Body of pancreas (tissue), 4 donors: ENCODE data around the gene DHX35. TPM values are rescaled to one million over a fixed set of nuclear protein-coding genes. Genes with fewer than 3 reads are reported as not detected.

Source experiments
- ATAC-seq: fragments of 150-250 bp; one replicate; pipeline ENCODE4 v1.9.1; 2016
- DNase-seq, 4 donors: peaks; one replicate each; pipeline ENCODE4 v3.0.0-alpha.2; 2019
- H3K27ac ChIP-seq, 4 donors: fragments of 200-600 bp; sonication (generic); 1 replicate in 3 of 4; 2 replicates in 1 of 4; pipeline versions ENCODE4 v1.5.1 to v1.6.1; 2016 to 2019; ENCODE audit warnings: mild to moderate bottlenecking in 1 of 4, mixed read lengths in 1 of 4, moderate library complexity in 1 of 4
- H3K27me3 ChIP-seq, 2 donors: fragments of 200-600 bp; sonication (generic); one replicate each; pipeline ENCODE4 v1.6.0; 2016; ENCODE audit warnings: mild to moderate bottlenecking in 1 of 2
- H3K36me3 ChIP-seq, 2 donors: fragments of 200-600 bp; sonication (generic); replicated peaks in 1 of 2; 2 replicates each; pipeline ENCODE4 v1.5.1; 2016; ENCODE audit warnings: low read depth in 2 of 2; ENCODE audit not compliant: insufficient read depth in 1 of 2
- H3K4me1 ChIP-seq: fragments of 200-600 bp; sonication (generic); one replicate; pipeline ENCODE4 v1.6.0; 2016
- H3K4me3 ChIP-seq, 2 donors: fragments of 200-600 bp; sonication (generic); 1 replicate in 1 of 2; 2 replicates in 1 of 2; pipeline ENCODE4 v1.5.1; 2016 to 2019
- H3K9me3 ChIP-seq, 3 donors: fragments of 200-600 bp; sonication (generic); 1 replicate in 2 of 3; 2 replicates in 1 of 3; pipeline ENCODE4 v1.5.1; 2016
- CTCF ChIP-seq, 7 experiments: fragments of 450-650 bp in 4 of 7; fragments of 200-600 bp in 3 of 7; sonication (generic) in 3 of 7; IDR thresholded peaks; one replicate each; pipeline ENCODE4 v1.5.1; 2016 to 2019; ENCODE audit warnings: antibody characterized with exemption in 7 of 7
- POLR2A ChIP-seq, 3 donors: fragments of 450-650 bp; IDR thresholded peaks; one replicate each; pipeline ENCODE4 v1.6.1; 2016; ENCODE audit warnings: antibody characterized with exemption in 3 of 3, mild to moderate bottlenecking in 2 of 3
- WGBS, 2 donors: methylation state at CpG; one replicate each; pipeline ENCODE4 v1.1.5; 2017; 5-methylcytosine and 5-hydroxymethylcytosine counted together
- intact Hi-C: fragments of 100-400 bp; cut with DNase I; formaldehyde crosslinking; loops from one replicate; pipeline ENCODE4 v1.15.1; 2023
- total RNA-seq, 2 donors: library from RNA; depleted of rRNA; stranded (reverse); fragments of >200 nt; gene quantifications; one replicate each; pipeline ENCODE4 v1.1.0, GENCODE V29; 2016

DHX35 gene
- total RNA-seq, 2 donors from 2014 or later = 6.9 to 7.3 TPM

GRCh38 chr20:38932457-38933120 lies 29.6 kb upstream of the DHX35 start:
- Histone ChIP-seq H3K4me3 (no peak overlapping the region), H3K36me3 (no peaks in the 10 kb centered on the region), H3K27me3 (no peaks in the 10 kb centered on the region), H3K9me3 (no peaks in the 10 kb centered on the region), H3K27ac (no peak overlapping the region), H3K4me1 (no peaks in the 10 kb centered on the region)
- ATAC-seq (no peak), DNase-seq (no peak)
- intact Hi-C loops = no loop called here
- no peak for TF ChIP-seq CTCF (IDR thresholded peaks at IDR 0.05)
- TF ChIP-seq POLR2A (IDR thresholded peaks at IDR 0.05) = no peak
- 77 to 81% methylated on average over 9 of the region's 9 CpGs for WGBS, 2 donors

- 90 to 94% methylated on average over 5 of the region's 5 CpGs for WGBS, 2 donors
- intact Hi-C loops = no loop called here
- H3K27me3 ChIP-seq = no peaks in the 10 kb centered on the region
- H3K27ac ChIP-seq = no peak overlapping the region
- no peak overlapping the region for H3K4me3 ChIP-seq
- DNase-seq (no peak), ATAC-seq (no peak)
- no peaks in the 10 kb centered on the region for H3K36me3 ChIP-seq
- H3K4me1 ChIP-seq = no peaks in the 10 kb centered on the region
- no peaks in the 10 kb centered on the region for H3K9me3 ChIP-seq
- no peak for TF ChIP-seq CTCF (IDR thresholded peaks at IDR 0.05)
- no peak for TF ChIP-seq POLR2A (IDR thresholded peaks at IDR 0.05)
These were observed 27.6 kb upstream of the DHX35 start for GRCh38 chr20:38934530-38934929.

GRCh38 chr20:38935285-38935684 lies 26.9 kb upstream of the DHX35 start:
- Histone ChIP-seq H3K4me3 (no peak overlapping the region), H3K36me3 (no peaks in the 10 kb centered on the region), H3K9me3 (no peaks in the 10 kb centered on the region), H3K4me1 (no peaks in the 10 kb centered on the region), H3K27me3 (no peaks in the 10 kb centered on the region), H3K27ac (no peak overlapping the region)
- intact Hi-C loops = no loop called here
- 65 to 67% methylated on average over 3 of the region's 3 CpGs for WGBS, 2 donors
- no peak for TF ChIP-seq POLR2A (IDR thresholded peaks at IDR 0.05)
- no peak for TF ChIP-seq CTCF (IDR thresholded peaks at IDR 0.05)
- DNase-seq (no peak), ATAC-seq (no peak)

- Histone ChIP-seq H3K36me3 (no peaks in the 10 kb centered on the region), H3K4me1 (no peaks in the 10 kb centered on the region), H3K27me3 (no peaks in the 10 kb centered on the region), H3K4me3 (no peak overlapping the region), H3K27ac (no peak overlapping the region), H3K9me3 (no peaks in the 10 kb centered on the region)
- WGBS, 2 donors = 78 to 86% methylated on average over 5 of the region's 5 CpGs
- intact Hi-C loops = no loop called here
- DNase-seq (no peak), ATAC-seq (no peak)
- TF ChIP-seq POLR2A (IDR thresholded peaks at IDR 0.05) = no peak
- TF ChIP-seq CTCF (IDR thresholded peaks at IDR 0.05) = no peak
These were observed 26.2 kb upstream of the DHX35 start for GRCh38 chr20:38935967-38936407.

- Histone ChIP-seq H3K27ac (no peak overlapping the region), H3K27me3 (no peaks in the 10 kb centered on the region), H3K9me3 (no peaks in the 10 kb centered on the region), H3K4me1 (no peaks in the 10 kb centered on the region), H3K36me3 (no peaks in the 10 kb centered on the region), H3K4me3 (no peak overlapping the region)
- intact Hi-C loops = no loop called here
- WGBS, 2 donors = 88 to 91% methylated on average over 5 of the region's 5 CpGs
- DNase-seq (no peak), ATAC-seq (no peak)
- no peak for TF ChIP-seq POLR2A (IDR thresholded peaks at IDR 0.05)
- no peak for TF ChIP-seq CTCF (IDR thresholded peaks at IDR 0.05)
These were observed 25.1 kb upstream of the DHX35 start for GRCh38 chr20:38937000-38937399.
